PC-9 (cell line): ENCODE results near the gene KLF7. TPM values are rescaled to one million over a fixed set of nuclear protein-coding genes. Genes with fewer than 3 reads are reported as not detected.

Experiments
- BruUV-seq: library from RNA; stranded (reverse); fragments of 400-500 nt; replicated peaks from 2 replicates; lab custom pipeline; 2021; lab: Mats Ljungman, UMichigan
- CTCF ChIA-PET: fragments of 300-600 bp; sonication (Branson Sonifier 250); formaldehyde crosslinking; loops from one replicate; lab custom pipeline; 2022; ENCODE audit warnings: antibody characterized with exemption; lab: Charles Lee
- POLR2A ChIA-PET: fragments of 300-600 bp; sonication (Branson Sonifier 250); formaldehyde crosslinking; loops from one replicate; lab custom pipeline; 2022; ENCODE audit warnings: antibody characterized with exemption; ENCODE audit not compliant: unreplicated experiment; lab: Charles Lee
- DNase-seq, 2 experiments: peaks; one replicate each; pipeline versions ENCODE4 v3.0.0 to v3.0.0-alpha.2; 2015 to 2022; ENCODE audit warnings: mixed read lengths in 1 of 2
- H2AFZ ChIP-seq: fragments of 200-600 bp; sonication (generic); 2 replicates; pipeline ENCODE4 v1.8.1; 2017; ENCODE audit warnings: antibody characterized with exemption
- H3F3A ChIP-seq: fragments of 200-600 bp; sonication (generic); 2 replicates; pipeline ENCODE4 v1.8.1; 2017; ENCODE audit warnings: antibody characterized with exemption, mild to moderate bottlenecking, low read depth; ENCODE audit not compliant: insufficient read depth
- H3K27ac ChIP-seq: fragments of 200-600 bp; sonication (generic); 2 replicates; pipeline ENCODE4 v1.6.1; 2016; ENCODE audit warnings: mixed run types
- H3K27me3 ChIP-seq: fragments of 200-600 bp; sonication (generic); 2 replicates; pipeline ENCODE4 v1.6.1; 2016; ENCODE audit warnings: low read depth, mixed run types; ENCODE audit not compliant: insufficient read depth
- H3K36me3 ChIP-seq: fragments of 200-600 bp; sonication (generic); 2 replicates; pipeline ENCODE4 v1.6.1; 2016; ENCODE audit warnings: low read depth, mixed run types
- H3K4me1 ChIP-seq: fragments of 200-600 bp; sonication (generic); replicated peaks from 2 replicates; pipeline ENCODE4 v1.6.1; 2016; ENCODE audit warnings: mixed run types; ENCODE audit not compliant: insufficient read depth
- H3K4me2 ChIP-seq: fragments of 200-600 bp; sonication (generic); 2 replicates; pipeline ENCODE4 v1.6.1; 2017; ENCODE audit warnings: mixed run types
- H3K4me3 ChIP-seq: fragments of 200-600 bp; sonication (generic); 2 replicates; pipeline ENCODE4 v1.6.1; 2016; ENCODE audit warnings: mixed run types
- H3K79me2 ChIP-seq: fragments of 200-600 bp; sonication (generic); 2 replicates; pipeline ENCODE4 v1.6.1; 2017; ENCODE audit warnings: low read depth, mixed run types
- H3K9me2 ChIP-seq: fragments of 200-600 bp; sonication (generic); 2 replicates; pipeline ENCODE4 v1.8.1; 2017; ENCODE audit warnings: mild to moderate bottlenecking; ENCODE audit not compliant: insufficient read depth
- H3K9me3 ChIP-seq: fragments of 200-600 bp; sonication (generic); 2 replicates; pipeline ENCODE4 v1.8.1; 2016; ENCODE audit warnings: low read depth; ENCODE audit not compliant: insufficient read depth
- H4K20me1 ChIP-seq: fragments of 200-600 bp; sonication (generic); 2 replicates; pipeline ENCODE4 v1.8.1; 2017; ENCODE audit not compliant: insufficient read depth
- CTCF ChIP-seq: fragments of 200-600 bp; sonication (generic); conservative IDR thresholded peaks from 2 replicates; pipeline ENCODE4 v1.6.1; 2017; ENCODE audit warnings: mixed run types, antibody characterized with exemption, mild to moderate bottlenecking, moderate library complexity
- EZH2 ChIP-seq: fragments of 200-600 bp; sonication (generic); IDR thresholded peaks from 2 replicates; pipeline ENCODE4 v1.8.0; 2017; ENCODE audit warnings: antibody characterized with exemption, low read depth
- intact Hi-C: fragments of 100-400 bp; cut with micrococcal nuclease; formaldehyde crosslinking; loops from one replicate; pipeline ENCODE4 v1.10.0; 2022; ENCODE audit not compliant: unreplicated experiment
- total RNA-seq: library from RNA; stranded (reverse); gene quantifications from 2 replicates; pipeline ENCODE4 v1.2.3, GENCODE V29; 2021

KLF7 gene
- total RNA-seq, 1 experiment from 2014 or later: 20.0 TPM

DNA sequence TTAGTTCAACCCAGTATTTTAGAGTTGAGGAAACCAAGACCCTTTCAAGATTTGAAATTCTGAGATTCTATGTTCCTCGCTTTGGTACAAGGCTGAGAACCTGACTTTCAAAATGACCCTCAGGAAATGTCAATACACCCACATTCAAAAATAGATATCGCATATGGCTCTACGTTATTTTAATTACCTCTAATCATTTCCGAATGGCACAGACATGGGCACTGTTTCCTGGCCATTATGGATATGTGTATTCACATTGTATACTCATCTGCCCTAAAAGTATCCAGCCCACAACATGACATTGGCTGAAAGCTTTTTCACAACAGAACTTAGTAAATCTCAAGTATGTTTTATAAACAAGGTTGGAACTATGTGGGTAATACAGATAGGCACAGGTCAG lies 6.7 kb downstream of the KLF7 start:
- Histone ChIP-seq H3K27me3 (no peaks in the 10 kb centered on the region), H2AFZ (no peak overlapping the region), H3K27ac (no peak overlapping the region), H3F3A (peaks cover 15% of the 10 kb centered on the region; the same call in 1 of the 2 replicates), H3K9me2 (no peaks in the 10 kb centered on the region), H3K79me2 (peaks cover 80% of the 10 kb centered on the region), H3K4me2 (no peak overlapping the region), H3K4me1 (peaks cover 18% of the 10 kb centered on the region), H3K9me3 (no peaks in the 10 kb centered on the region), H3K36me3 (no peaks in the 10 kb centered on the region), H4K20me1 (no peaks in the 10 kb centered on the region), H3K4me3 (no peak overlapping the region)
- no TSS peak for BruUV-seq
- TF ChIP-seq EZH2: no peak
- no peak for TF ChIP-seq CTCF
- POLR2A ChIA-PET: no interaction called here
- no peak for DNase-seq
- CTCF ChIA-PET: no interaction called here
- intact Hi-C loops: no loop called here

DNA sequence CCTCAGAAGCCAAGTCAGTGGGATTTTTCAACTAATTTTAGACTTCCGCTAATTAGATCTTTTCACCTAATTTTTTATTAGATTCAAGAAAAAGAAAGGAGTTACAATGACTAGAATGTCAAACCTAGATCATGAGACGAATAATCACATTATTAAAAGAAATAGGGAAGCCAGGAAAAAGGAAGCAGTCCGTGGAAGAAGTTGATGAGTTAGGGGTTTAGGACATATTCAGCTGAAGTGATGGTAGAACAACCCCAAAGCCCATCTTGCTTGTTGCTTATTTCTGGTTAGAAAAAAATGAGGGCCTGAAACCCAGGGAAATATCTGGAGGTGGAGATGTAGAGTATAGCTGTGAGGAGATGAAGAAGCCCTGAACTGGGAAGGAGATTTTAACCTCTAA lies 8.0 kb downstream of the KLF7 start:
- no peaks in the 10 kb centered on the region for H3K9me2 ChIP-seq
- peaks cover 13% of the 10 kb centered on the region for H3K4me1 ChIP-seq
- no peak overlapping the region for H2AFZ ChIP-seq
- H3K4me3 ChIP-seq: no peak overlapping the region
- DNase-seq: no peak
- no TSS peak for BruUV-seq
- no peak overlapping the region for H3K4me2 ChIP-seq
- H4K20me1 ChIP-seq: no peaks in the 10 kb centered on the region
- no peak for TF ChIP-seq EZH2
- no peak for TF ChIP-seq CTCF
- peaks cover 6% of the 10 kb centered on the region; the same call in 1 of the 2 replicates for H3F3A ChIP-seq
- peaks cover 82% of the 10 kb centered on the region for H3K79me2 ChIP-seq
- H3K27me3 ChIP-seq: no peaks in the 10 kb centered on the region
- CTCF ChIA-PET: no interaction called here
- H3K36me3 ChIP-seq: no peaks in the 10 kb centered on the region
- POLR2A ChIA-PET: no interaction called here
- H3K27ac ChIP-seq: no peak overlapping the region
- H3K9me3 ChIP-seq: no peaks in the 10 kb centered on the region
- intact Hi-C loops: no loop called here

GRCh38 chr2:207157162-207157481 lies 8.6 kb downstream of the KLF7 start:
- no peak overlapping the region for H3K4me2 ChIP-seq
- CTCF ChIA-PET: no interaction called here
- H3K79me2 ChIP-seq: peaks cover 80% of the 10 kb centered on the region
- no peaks in the 10 kb centered on the region for H3K9me3 ChIP-seq
- POLR2A ChIA-PET: no interaction called here
- H3K9me2 ChIP-seq: no peaks in the 10 kb centered on the region
- intact Hi-C loops: no loop called here
- no peaks in the 10 kb centered on the region for H4K20me1 ChIP-seq
- H2AFZ ChIP-seq: no peak overlapping the region
- TF ChIP-seq CTCF (no peak), EZH2 (no peak)
- no peak for DNase-seq
- no peaks in the 10 kb centered on the region; the same call in 1 of the 2 replicates for H3F3A ChIP-seq
- H3K4me1 ChIP-seq: peaks cover 7% of the 10 kb centered on the region; the same call in 1 of the 2 replicates
- no peaks in the 10 kb centered on the region for H3K36me3 ChIP-seq
- no peak overlapping the region for H3K4me3 ChIP-seq
- H3K27me3 ChIP-seq: no peaks in the 10 kb centered on the region
- no TSS peak for BruUV-seq
- H3K27ac ChIP-seq: no peak overlapping the region
